HG02642 (cell line): ENCODE measurements around the gene PHF24.
A peak's percentile ranks its signal among the peaks of the same experiment; 100 is the strongest.

Experiments
- ATAC-seq: cut with Tn5 transposase; IDR thresholded peaks from one replicate; pipeline ENCODE4 v1.9.1; 2021; ENCODE audit warnings: mild to moderate bottlenecking; ENCODE audit not compliant: unreplicated experiment, poor library complexity

The PHF24 gene

GRCh38 chr9:34980181-34980761 is 22.2 kb downstream of the PHF24 start:
- ATAC-seq, result no peak

- no peak for ATAC-seq
These were observed 24.3 kb downstream of the PHF24 start for GRCh38 chr9:34982361-34982760.

GRCh38 chr9:34983209-34983608 is 25.1 kb downstream of the PHF24 start:
- no peak for ATAC-seq

- ATAC-seq, result no peak
These were observed 26.0 kb downstream of the PHF24 start for GRCh38 chr9:34984049-34984448.

- ATAC-seq, result no peak
These were observed 27.3 kb downstream of the PHF24 start for GRCh38 chr9:34985311-34985899.

GRCh38 chr9:34986540-34987047 is 28.5 kb downstream of the PHF24 start:
- no peak for ATAC-seq

GRCh38 chr9:34987160-34987901 is 29.2 kb downstream of the PHF24 start:
- no peak for ATAC-seq

- ATAC-seq, result no peak
These were observed 30.3 kb downstream of the PHF24 start for GRCh38 chr9:34988218-34989002.

- peak; percentile 88 for ATAC-seq
These were observed 31.2 kb downstream of the PHF24 start, which contains the start of gene DNAJB5 for GRCh38 chr9:34989003-34989945. TSS of gene DNAJB5 (plus strand) at chr9:34989745. CDS start at chr9:34990631, 886 bp downstream.

- ATAC-seq, result no peak
These were observed 32.0 kb downstream of the PHF24 start for GRCh38 chr9:34989946-34990635.

- no peak for ATAC-seq
These were observed 33.0 kb downstream of the PHF24 start for GRCh38 chr9:34990908-34991606.

- ATAC-seq, result no peak
These were observed 33.7 kb downstream of the PHF24 start for GRCh38 chr9:34991607-34992375.

- ATAC-seq, result no peak
These were observed 34.4 kb downstream of the PHF24 start for GRCh38 chr9:34992376-34992951.

GRCh38 chr9:34993502-34994259 is 35.6 kb downstream of the PHF24 start:
- no peak for ATAC-seq

GRCh38 chr9:34994260-34994899 is 36.3 kb downstream of the PHF24 start:
- ATAC-seq, result no peak
